Smooth muscle cell (in vitro differentiated cells): Measurements from ENCODE around the gene DPP6. TPM values are rescaled to one million over a fixed set of nuclear protein-coding genes. Genes with fewer than 3 reads are reported as not detected.

Source experiments
- DNase-seq: peaks from one replicate; lab custom pipeline; 2025; ENCODE audit not compliant: unreplicated experiment; lab: John Stamatoyannopoulos, UW
- H2AFZ ChIP-seq: fragments of 200-600 bp; sonication (generic); 2 replicates; pipeline ENCODE4 v1.6.0; 2016; ENCODE audit warnings: antibody characterized with exemption, low read depth, mild to moderate bottlenecking
- H3F3A ChIP-seq: fragments of 200-600 bp; sonication (generic); 2 replicates; pipeline ENCODE4 v1.6.0; 2017; ENCODE audit warnings: antibody characterized with exemption, low read depth
- H3K27ac ChIP-seq: fragments of 200-600 bp; sonication (generic); 2 replicates; pipeline ENCODE4 v1.5.1; 2016; ENCODE audit warnings: low read depth, mild to moderate bottlenecking
- H3K27me3 ChIP-seq: fragments of 200-600 bp; sonication (generic); 2 replicates; pipeline ENCODE4 v1.6.1; 2016; ENCODE audit warnings: low read depth, mild to moderate bottlenecking
- H3K36me3 ChIP-seq: fragments of 200-600 bp; sonication (generic); 2 replicates; pipeline ENCODE4 v1.5.1; 2016; ENCODE audit warnings: low read depth
- H3K4me1 ChIP-seq: fragments of 200-600 bp; sonication (generic); 2 replicates; pipeline ENCODE4 v1.5.1; 2016; ENCODE audit warnings: low read depth
- H3K4me2 ChIP-seq: fragments of 200-600 bp; sonication (generic); 2 replicates; pipeline ENCODE4 v1.6.0; 2016; ENCODE audit warnings: mild to moderate bottlenecking
- H3K4me3 ChIP-seq: fragments of 200-600 bp; sonication (generic); 2 replicates; pipeline ENCODE4 v1.5.1; 2016; ENCODE audit warnings: mild to moderate bottlenecking
- H3K79me2 ChIP-seq: fragments of 200-600 bp; sonication (generic); 2 replicates; pipeline ENCODE4 v1.6.0; 2016; ENCODE audit warnings: low read depth, mild to moderate bottlenecking
- H3K9ac ChIP-seq: fragments of 200-600 bp; sonication (generic); 2 replicates; pipeline ENCODE4 v1.6.0; 2016; ENCODE audit warnings: low read depth
- H3K9me3 ChIP-seq: fragments of 200-600 bp; sonication (generic); replicated peaks from 2 replicates; pipeline ENCODE4 v1.5.1; 2016; ENCODE audit warnings: low read depth
- H4K20me1 ChIP-seq: fragments of 200-600 bp; sonication (generic); 2 replicates; pipeline ENCODE4 v1.6.0; 2016; ENCODE audit warnings: low read depth
- CTCF ChIP-seq: fragments of 200-600 bp; sonication (generic); IDR thresholded peaks from 2 replicates; pipeline ENCODE4 v1.5.1; 2017; ENCODE audit warnings: borderline replicate concordance, mild to moderate bottlenecking, antibody characterized with exemption; ENCODE audit not compliant: insufficient read depth, poor library complexity, severe bottlenecking
- WGBS: methylation state at CpG from one replicate; pipeline ENCODE4 v1.1.7; 2016; ENCODE audit warnings: low lambda C conversion rate; 5-methylcytosine and 5-hydroxymethylcytosine counted together
- polyA plus RNA-seq: library from polyadenylated mRNA; unstranded; fragments of >200 nt; fragmentation: Nextera tagmentation; extraction: Ambion mirVana; gene quantifications from 2 replicates; pipeline ENCODE4 v1.2.1, GENCODE V29; 2016
- total RNA-seq: library from RNA; depleted of rRNA; stranded (reverse); fragments of >200 nt; gene quantifications from 2 replicates; pipeline ENCODE4 v1.2.3, GENCODE V29; 2014

DPP6 gene
- total and polyA plus RNA-seq, 2 experiments from 2014 or later, result 0.72 TPM; not detected in 1

DNA sequence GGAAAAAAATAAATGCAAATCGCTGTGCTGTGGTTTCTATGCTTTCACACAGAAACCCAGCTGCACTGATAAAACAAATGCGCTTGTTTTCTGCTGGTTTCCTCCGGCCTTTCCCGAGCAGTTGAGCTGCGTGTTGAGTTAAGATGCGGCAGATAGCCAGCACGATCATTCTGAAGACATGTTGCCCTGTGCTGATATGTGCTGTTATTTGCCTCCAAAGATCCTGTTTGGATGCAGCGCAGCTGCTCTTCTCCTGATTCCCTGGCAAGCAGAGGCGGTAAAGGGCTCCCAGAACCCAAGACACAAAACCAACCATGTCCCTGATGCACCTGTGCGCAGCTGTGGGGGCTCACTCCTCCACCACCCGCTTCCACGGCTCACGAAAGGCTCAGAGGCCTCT lies 725.3 kb downstream of the DPP6 start:
- no peaks in the 10 kb centered on the region for H3K36me3 ChIP-seq
- 67% methylated on average over 13 of the region's 13 CpGs for WGBS
- H3K4me1 ChIP-seq, result no peaks in the 10 kb centered on the region
- H3K27ac ChIP-seq, result no peak overlapping the region
- no peaks in the 10 kb centered on the region for H3F3A ChIP-seq
- H4K20me1 ChIP-seq, result no peaks in the 10 kb centered on the region
- H3K9me3 ChIP-seq, result no peaks in the 10 kb centered on the region
- H3K79me2 ChIP-seq, result no peaks in the 10 kb centered on the region
- no peaks in the 10 kb centered on the region for H3K27me3 ChIP-seq
- DNase-seq, result no peak
- H3K9ac ChIP-seq, result no peak overlapping the region
- H3K4me2 ChIP-seq, result peak overlapping the region; percentile 63
- H3K4me3 ChIP-seq, result no peak overlapping the region
- H2AFZ ChIP-seq, result no peak overlapping the region
- no peak for TF ChIP-seq CTCF

GRCh38 chr7:154777908-154778307 lies 725.7 kb downstream of the DPP6 start:
- H3K9ac ChIP-seq, result no peak overlapping the region
- H3K79me2 ChIP-seq, result no peaks in the 10 kb centered on the region
- no peaks in the 10 kb centered on the region for H3K9me3 ChIP-seq
- no peaks in the 10 kb centered on the region for H3K36me3 ChIP-seq
- no peak for TF ChIP-seq CTCF
- no peak overlapping the region for H3K4me2 ChIP-seq
- no peak for DNase-seq
- no peaks in the 10 kb centered on the region for H3K4me1 ChIP-seq
- 92% methylated on average over 6 of the region's 6 CpGs for WGBS
- no peak overlapping the region for H3K27ac ChIP-seq
- no peaks in the 10 kb centered on the region for H4K20me1 ChIP-seq
- no peak overlapping the region for H3K4me3 ChIP-seq
- no peaks in the 10 kb centered on the region for H3F3A ChIP-seq
- no peaks in the 10 kb centered on the region for H3K27me3 ChIP-seq
- no peak overlapping the region for H2AFZ ChIP-seq

GRCh38 chr7:154781369-154782303 lies 729.4 kb downstream of the DPP6 start:
- H3K4me3 ChIP-seq, result no peak overlapping the region

More at GRCh38 chr7:154781369-154782303, 729.4 kb downstream of the DPP6 start:
- Histone ChIP-seq H2AFZ (no peak overlapping the region), H3K4me2 (no peak overlapping the region), H3K36me3 (no peaks in the 10 kb centered on the region), H3K9me3 (no peaks in the 10 kb centered on the region), H3F3A (no peaks in the 10 kb centered on the region), H3K4me1 (no peaks in the 10 kb centered on the region), H3K79me2 (no peaks in the 10 kb centered on the region), H3K27ac (no peak overlapping the region), H4K20me1 (no peaks in the 10 kb centered on the region), H3K27me3 (no peaks in the 10 kb centered on the region), H3K9ac (no peak overlapping the region)
- WGBS, result 84% methylated on average over 16 of the region's 16 CpGs
- TF ChIP-seq CTCF, result no peak
- DNase-seq, result no peak
